SK-N-SH treated with all-trans-retinoic acid at 6 μM for 48 hours (cell line): ENCODE measurements around the gene MS4A14.

Experiments used
- ARNTL ChIP-seq: fragments of 450-650 bp; formaldehyde crosslinking; IDR thresholded peaks from 2 replicates; pipeline ENCODE4 v1.5.0; 2020; ENCODE audit warnings: low read depth, mild to moderate bottlenecking, moderate library complexity, borderline replicate concordance
- CREB5 ChIP-seq: fragments of 250-450 bp; sonication (Bioruptor Pico); IDR thresholded peaks from 2 replicates; pipeline ENCODE4 v1.5.1; 2020; ENCODE audit warnings: low read depth, mild to moderate bottlenecking, moderate library complexity
- PATZ1 ChIP-seq: fragments of 250-450 bp; sonication (Bioruptor Pico); IDR thresholded peaks from 2 replicates; pipeline ENCODE4 v1.8.0; 2020; ENCODE audit warnings: mild to moderate bottlenecking, moderate library complexity, borderline replicate concordance
- RARB ChIP-seq: fragments of 250-450 bp; sonication (Bioruptor Pico); IDR thresholded peaks from 2 replicates; pipeline ENCODE4 v1.8.0; 2021; ENCODE audit warnings: mild to moderate bottlenecking, moderate library complexity
- TOX ChIP-seq: fragments of 250-450 bp; sonication (Bioruptor Pico); IDR thresholded peaks from 2 replicates; pipeline ENCODE4 v1.8.0; 2021; ENCODE audit warnings: mild to moderate bottlenecking, moderate library complexity, borderline replicate concordance
- ZFP3 ChIP-seq: fragments of 250-450 bp; sonication (Bioruptor Pico); IDR thresholded peaks from 2 replicates; pipeline ENCODE4 v1.5.0; 2020; ENCODE audit warnings: mild to moderate bottlenecking, moderate library complexity
- ZNF8 ChIP-seq: fragments of 450-650 bp; formaldehyde crosslinking; IDR thresholded peaks from 2 replicates; pipeline ENCODE4 v1.5.0; 2020; ENCODE audit warnings: mild to moderate bottlenecking, moderate library complexity

- no peak for TF ChIP-seq PATZ1 (CRISPR knock-in tag)
- no peak for TF ChIP-seq ARNTL (CRISPR knock-in tag)
- TF ChIP-seq RARB (CRISPR knock-in tag) = no peak
- TF ChIP-seq TOX (CRISPR knock-in tag) = no peak
- TF ChIP-seq CREB5 (CRISPR knock-in tag) = no peak
- no peak for TF ChIP-seq ZFP3 (CRISPR knock-in tag)
- no peak for TF ChIP-seq ZNF8 (CRISPR knock-in tag)
These were observed 20.9 kb upstream of the MS4A14 start for GRCh38 chr11:60375316-60375715.
